RWPE1 (cell line): ENCODE results near the gene CLASP1.
A peak's percentile ranks its signal among the peaks of the same experiment; 100 is the strongest.

Source experiments
- CTCF ChIA-PET: fragments of 350-600 bp; sonication (Branson Sonifier 250); formaldehyde crosslinking; extraction: SDS; loops from one replicate; lab custom pipeline; 2021; lab: Yijun Ruan, JAX
- POLR2A ChIA-PET: fragments of 400-600 bp; formaldehyde crosslinking; extraction: SDS; loops from one replicate; lab custom pipeline; 2020; ENCODE audit warnings: antibody characterized with exemption; ENCODE audit not compliant: low non-redundant PET; lab: Yijun Ruan, JAX
- DNase-seq: peaks from one replicate; pipeline ENCODE4 v3.0.0; 2012; ENCODE audit warnings: low spot score
- H3K27ac ChIP-seq: fragments of 450-650 bp; 2 replicates; pipeline ENCODE4 v1.5.1; 2017
- CTCF ChIP-seq: fragments of 450-650 bp; conservative IDR thresholded peaks from 2 replicates; pipeline ENCODE4 v1.5.1; 2017; ENCODE audit warnings: low read depth, mild to moderate bottlenecking

The CLASP1 gene

GRCh38 chr2:121412349-121412748, 236.9 kb downstream of the CLASP1 start:
- no peak for DNase-seq
- no peak overlapping the region for H3K27ac ChIP-seq
- TF ChIP-seq CTCF = no peak
- ChIA-PET CTCF (no interaction called here), POLR2A (interaction anchor here (0.6 kb wide), 1 partner anchor 89 kb away, joined by 3 read pairs; no protein-coding TSS in a partner anchor)

GRCh38 chr2:121409966-121410365, 239.3 kb downstream of the CLASP1 start:
- ChIA-PET POLR2A (no interaction called here), CTCF (interaction anchor here (0.6 to 0.7 kb wide), 2 partner anchors 328 to 398 kb away, joined by 3 read pairs; no protein-coding TSS in a partner anchor)
- H3K27ac ChIP-seq = no peak overlapping the region
- no peak for TF ChIP-seq CTCF
- no peak for DNase-seq

- ChIA-PET CTCF (interaction anchor here (0.6 kb wide), 1 partner anchor 19 kb away, joined by 4 read pairs; no protein-coding TSS in a partner anchor), POLR2A (no interaction called here)
- no peak for DNase-seq
- no peak overlapping the region for H3K27ac ChIP-seq
- TF ChIP-seq CTCF = no peak
Measured at GRCh38 chr2:121409388-121409787, 239.9 kb downstream of the CLASP1 start.

- H3K27ac ChIP-seq = no peak overlapping the region
- ChIA-PET CTCF (no interaction called here), POLR2A (no interaction called here)
- DNase-seq = peak; percentile 4
- no peak for TF ChIP-seq CTCF
Measured at GRCh38 chr2:121408641-121409040, 240.6 kb downstream of the CLASP1 start.

- CTCF ChIA-PET = no interaction called here
- POLR2A ChIA-PET = no interaction called here
- H3K27ac ChIP-seq = no peak overlapping the region
- no peak for DNase-seq
- TF ChIP-seq CTCF = no peak
Measured at GRCh38 chr2:121405233-121405632, 244.0 kb downstream of the CLASP1 start.

- CTCF ChIA-PET = interaction anchor here (0.5 kb wide), 1 partner anchor 81 kb away, joined by 4 read pairs; no protein-coding TSS in a partner anchor
- DNase-seq = no peak
- TF ChIP-seq CTCF = no peak
- POLR2A ChIA-PET = no interaction called here
- H3K27ac ChIP-seq = no peak overlapping the region
Measured at GRCh38 chr2:121400201-121400600, 249.1 kb downstream of the CLASP1 start.
